NT2/D1 (cell line): Measurements from ENCODE around the gene ARFGAP2.

Source experiments
- YY1 ChIP-seq: IDR thresholded peaks from 2 replicates; pipeline ENCODE4 v1.6.1; 2011; ENCODE audit not compliant: insufficient read length, insufficient read depth
- ZNF274 ChIP-seq: IDR thresholded peaks from 2 replicates; pipeline ENCODE4 v1.6.1; 2011; ENCODE audit warnings: mild to moderate bottlenecking, low read depth, low read length

GRCh38 chr11:47163193-47163592 is 13.5 kb downstream of the ARFGAP2 start:
- no peak for TF ChIP-seq YY1
- no peak for TF ChIP-seq ZNF274
